ENCODE results near the gene MANBA. TPM values are rescaled to one million over a fixed set of nuclear protein-coding genes. Genes with fewer than 3 reads are reported as not detected.

The MANBA gene
- total RNA-seq, 1 experiment from 2014 or later, result 11.2 TPM

GRCh38 chr4:102807345-102807744 is 46.6 kb upstream of the MANBA start:
- Mint-ChIP-seq H3K27ac (ENCODE audit: low read depth, unreplicated experiment) (no peak overlapping the region), H3K36me3 (ENCODE audit: insufficient read depth, unreplicated experiment) (peaks cover 100% of the 10 kb centered on the region), H3K4me3 (ENCODE audit: unreplicated experiment) (no peak overlapping the region), H3K27me3 (ENCODE audit: insufficient read depth, unreplicated experiment) (no peaks in the 10 kb centered on the region), H3K4me1 (ENCODE audit: insufficient read depth, unreplicated experiment) (peaks cover 46% of the 10 kb centered on the region), H3K9me3 (ENCODE audit: unreplicated experiment) (no peaks in the 10 kb centered on the region)
- CTCF ChIA-PET, result no interaction called here
- POLR2A ChIA-PET, result no interaction called here
- TF ChIP-seq CTCF (IDR thresholded peaks at IDR 0.05; ENCODE audit: unreplicated experiment), result no peak
- no peak for DNase-seq (ENCODE audit: unreplicated experiment)
- no TSS peak for BruUV-seq (replicated peaks)
- intact Hi-C loops (cut with micrococcal nuclease), result no loop called here

- no peak for DNase-seq (ENCODE audit: unreplicated experiment)
- Mint-ChIP-seq H3K9me3 (ENCODE audit: unreplicated experiment) (no peaks in the 10 kb centered on the region), H3K27ac (ENCODE audit: low read depth, unreplicated experiment) (no peak overlapping the region), H3K27me3 (ENCODE audit: insufficient read depth, unreplicated experiment) (no peaks in the 10 kb centered on the region), H3K4me3 (ENCODE audit: unreplicated experiment) (no peak overlapping the region), H3K4me1 (ENCODE audit: insufficient read depth, unreplicated experiment) (peaks cover 14% of the 10 kb centered on the region), H3K36me3 (ENCODE audit: insufficient read depth, unreplicated experiment) (peaks cover 95% of the 10 kb centered on the region)
- no peak for TF ChIP-seq CTCF (IDR thresholded peaks at IDR 0.05; ENCODE audit: unreplicated experiment)
- BruUV-seq (replicated peaks), result no TSS peak
- POLR2A ChIA-PET, result interaction anchor here (0.9 to 1.8 kb wide), 4 partner anchors 10 to 29 kb away, joined by 3 to 6 read pairs (median 4); partner anchors contain the start of gene UBE2D3
- intact Hi-C loops (cut with micrococcal nuclease), result no loop called here
- CTCF ChIA-PET, result interaction anchor here (0.6 to 1.3 kb wide), 5 partner anchors 16 to 213 kb away, joined by 3 to 12 read pairs (median 4); no protein-coding TSS in a partner anchor
These were observed 39.0 kb upstream of the MANBA start for GRCh38 chr4:102799816-102800215.

GRCh38 chr4:102794999-102795398 is 34.2 kb upstream of the MANBA start:
- intact Hi-C loops (cut with micrococcal nuclease), result no loop called here
- Mint-ChIP-seq H3K27ac (ENCODE audit: low read depth, unreplicated experiment) (no peak overlapping the region), H3K4me1 (ENCODE audit: insufficient read depth, unreplicated experiment) (peaks cover 5% of the 10 kb centered on the region), H3K36me3 (ENCODE audit: insufficient read depth, unreplicated experiment) (peaks cover 95% of the 10 kb centered on the region), H3K4me3 (ENCODE audit: unreplicated experiment) (no peak overlapping the region), H3K27me3 (ENCODE audit: insufficient read depth, unreplicated experiment) (no peaks in the 10 kb centered on the region), H3K9me3 (ENCODE audit: unreplicated experiment) (no peaks in the 10 kb centered on the region)
- DNase-seq (ENCODE audit: unreplicated experiment), result no peak
- TF ChIP-seq CTCF (IDR thresholded peaks at IDR 0.05; ENCODE audit: unreplicated experiment), result no peak
- ChIA-PET CTCF (no interaction called here), POLR2A (interaction anchor here (1.2 kb wide), 1 partner anchor 33 kb away, joined by 5 read pairs; the partner anchor contains the start of gene UBE2D3)
- BruUV-seq (replicated peaks), result no TSS peak

GRCh38 chr4:102792361-102792936 is 31.7 kb upstream of the MANBA start:
- no peaks in the 10 kb centered on the region for H3K9me3 Mint-ChIP-seq (ENCODE audit: unreplicated experiment)
- intact Hi-C loops (cut with micrococcal nuclease), result no loop called here
- ChIA-PET POLR2A (interaction anchor here (0.5 to 5.9 kb wide), 9 partner anchors 10 to 287 kb away, joined by 3 to 46 read pairs (median 3); partner anchors contain the start of gene UBE2D3), CTCF (interaction anchor here (1.0 to 1.5 kb wide), 3 partner anchors 11 to 171 kb away, joined by 3 to 4 read pairs (median 4); no protein-coding TSS in a partner anchor)
- H3K27ac Mint-ChIP-seq (ENCODE audit: low read depth, unreplicated experiment), result no peak overlapping the region
- no peak for TF ChIP-seq CTCF (IDR thresholded peaks at IDR 0.05; ENCODE audit: unreplicated experiment)
- no peaks in the 10 kb centered on the region for H3K27me3 Mint-ChIP-seq (ENCODE audit: insufficient read depth, unreplicated experiment)
- H3K36me3 Mint-ChIP-seq (ENCODE audit: insufficient read depth, unreplicated experiment), result peaks cover 81% of the 10 kb centered on the region
- BruUV-seq (replicated peaks), result no TSS peak
- no peak for DNase-seq (ENCODE audit: unreplicated experiment)
- peaks cover 5% of the 10 kb centered on the region for H3K4me1 Mint-ChIP-seq (ENCODE audit: insufficient read depth, unreplicated experiment)
- H3K4me3 Mint-ChIP-seq (ENCODE audit: unreplicated experiment), result no peak overlapping the region

Measured in MCF 10A (cell line).